Suppressor macrophage treated with lipopolysaccharide for 4 hours (primary cell): ENCODE results near the gene PDIA6.
A peak's percentile ranks its signal among the peaks of the same experiment; 100 is the strongest.
"Not testable (repeated sequence)": the region's sequence is repeated elsewhere in the genome, so short reads cannot be mapped to it uniquely, and the experiment has no call there.

ENCODE experiments used
- DNase-seq: peaks from one replicate; pipeline ENCODE4 v3.0.0-alpha.2; 2020

PDIA6 gene

GRCh38 chr2:10832203-10832936 lies 19.8 kb upstream of the PDIA6 start:
- DNase-seq: peak; percentile 84

- DNase-seq: no peak
Observed at GRCh38 chr2:10831400-10831985, 18.9 kb upstream of the PDIA6 start.

- DNase-seq: no peak
Observed at GRCh38 chr2:10830641-10831399, 18.2 kb upstream of the PDIA6 start.

- no peak for DNase-seq
Observed at GRCh38 chr2:10830203-10830602, 17.6 kb upstream of the PDIA6 start.

- DNase-seq: no peak
Observed at GRCh38 chr2:10829299-10829698, 16.7 kb upstream of the PDIA6 start.

- DNase-seq: no peak
Observed at GRCh38 chr2:10828346-10828745, 15.8 kb upstream of the PDIA6 start.

- no peak for DNase-seq
Observed at GRCh38 chr2:10826625-10827024, 14.0 kb upstream of the PDIA6 start.

GRCh38 chr2:10826026-10826425 lies 13.4 kb upstream of the PDIA6 start:
- peak; percentile 47 for DNase-seq

GRCh38 chr2:10824191-10824590 lies 11.6 kb upstream of the PDIA6 start:
- DNase-seq: no peak

- DNase-seq: peak; percentile 62
Observed at GRCh38 chr2:10820978-10821695, 8.6 kb upstream of the PDIA6 start.

GRCh38 chr2:10820562-10820961 lies 8.0 kb upstream of the PDIA6 start:
- no peak for DNase-seq

- DNase-seq: no peak
Observed at GRCh38 chr2:10819714-10820314, 7.2 kb upstream of the PDIA6 start.

GRCh38 chr2:10818984-10819383 lies 6.4 kb upstream of the PDIA6 start:
- peak; percentile 12 for DNase-seq

GRCh38 chr2:10818305-10818704 lies 5.7 kb upstream of the PDIA6 start:
- not testable (repeated sequence) for DNase-seq

GRCh38 chr2:10817413-10817812 lies 4.8 kb upstream of the PDIA6 start:
- no peak for DNase-seq

GRCh38 chr2:10814571-10815331 lies 2.2 kb upstream of the PDIA6 start:
- DNase-seq: no peak

- DNase-seq: no peak
Observed at GRCh38 chr2:10814142-10814541, 1.6 kb upstream of the PDIA6 start.

- not testable (repeated sequence) for DNase-seq
Observed at GRCh38 chr2:10813163-10814138, 866 bp upstream of the PDIA6 start.

- no peak for DNase-seq
Observed at GRCh38 chr2:10811517-10811916, 1.1 kb downstream of the PDIA6 start.

GRCh38 chr2:10810202-10811161 lies 2.1 kb downstream of the PDIA6 start:
- DNase-seq: peak; percentile 32
